Measurements from ENCODE around the gene SZT2.
"Not testable (repeated sequence)": the region's sequence is repeated elsewhere in the genome, so short reads cannot be mapped to it uniquely, and the experiment has no call there.

The SZT2 gene

GRCh38 chr1:43468414-43468813 is 78.7 kb downstream of the SZT2 start:
- no peaks in the 10 kb centered on the region for H4K20me1 ChIP-seq (ENCODE audit: insufficient read depth, low read length)
- ATAC-seq (ENCODE audit: insufficient read depth, low read depth) (no peak), DNase-seq (no peak)
- no peaks in the 10 kb centered on the region for H3K36me3 ChIP-seq (ENCODE audit: insufficient read depth, low read length)
- TF ChIP-seq EZH2 (IDR thresholded peaks at IDR 0.05; ENCODE audit: borderline replicate concordance, low read depth, low read length, severe bottlenecking) (no peak), CTCF (IDR thresholded peaks at IDR 0.05; ENCODE audit: borderline replicate concordance, extremely low read depth, low read length, poor library complexity, severe bottlenecking) (no peak)
- H3K27ac ChIP-seq (ENCODE audit: low read length): no peak overlapping the region
- no peaks in the 10 kb centered on the region for H3K79me2 ChIP-seq (ENCODE audit: insufficient read depth, low read length)
- no peak overlapping the region for H2AFZ ChIP-seq (ENCODE audit: low read depth, low read length)
- no peak overlapping the region for H3K9ac ChIP-seq (ENCODE audit: low read depth, low read length)
- H3K4me1 ChIP-seq (ENCODE audit: insufficient read depth, low read length): 0 out of 2 replicates have a peak, but pooled peaks cover 3% of the 10 kb centered on the region
- no peak overlapping the region for H3K4me2 ChIP-seq (ENCODE audit: insufficient read depth, low read length)
- H3K27me3 ChIP-seq (ENCODE audit: insufficient read depth, low read length, poor library complexity): no peaks in the 10 kb centered on the region
- no peak overlapping the region for H3K4me3 ChIP-seq (ENCODE audit: low read depth in 1 of 2, low read length in 2 of 2)
- H3K9me3 ChIP-seq (ENCODE audit: insufficient read depth, low read length, severe bottlenecking): no peaks in the 10 kb centered on the region

- Histone ChIP-seq H3K4me3 (ENCODE audit: low read depth in 1 of 2, low read length in 2 of 2) (no peak overlapping the region), H3K4me2 (ENCODE audit: insufficient read depth, low read length) (no peak overlapping the region), H4K20me1 (ENCODE audit: insufficient read depth, low read length) (no peaks in the 10 kb centered on the region), H2AFZ (ENCODE audit: low read depth, low read length) (no peak overlapping the region), H3K9me3 (ENCODE audit: insufficient read depth, low read length, severe bottlenecking) (no peaks in the 10 kb centered on the region), H3K27me3 (ENCODE audit: insufficient read depth, low read length, poor library complexity) (peaks cover 6% of the 10 kb centered on the region), H3K36me3 (ENCODE audit: insufficient read depth, low read length) (no peaks in the 10 kb centered on the region), H3K27ac (ENCODE audit: low read length) (no peak overlapping the region), H3K79me2 (ENCODE audit: insufficient read depth, low read length) (no peaks in the 10 kb centered on the region), H3K4me1 (ENCODE audit: insufficient read depth, low read length) (0 out of 2 replicates have a peak, but pooled peaks cover 3% of the 10 kb centered on the region), H3K9ac (ENCODE audit: low read depth, low read length) (no peak overlapping the region)
- TF ChIP-seq EZH2 (IDR thresholded peaks at IDR 0.05; ENCODE audit: borderline replicate concordance, low read depth, low read length, severe bottlenecking) (no peak), CTCF (IDR thresholded peaks at IDR 0.05; ENCODE audit: borderline replicate concordance, extremely low read depth, low read length, poor library complexity, severe bottlenecking) (no peak)
- DNase-seq (no peak), ATAC-seq (ENCODE audit: insufficient read depth, low read depth) (no peak)
These were observed 80.2 kb downstream of the SZT2 start for GRCh38 chr1:43469932-43470331.

GRCh38 chr1:43472087-43472462 is 82.4 kb downstream of the SZT2 start:
- Histone ChIP-seq H3K4me2 (ENCODE audit: insufficient read depth, low read length) (no peak overlapping the region), H3K27me3 (ENCODE audit: insufficient read depth, low read length, poor library complexity) (peaks cover 11% of the 10 kb centered on the region), H3K27ac (ENCODE audit: low read length) (no peak overlapping the region), H2AFZ (ENCODE audit: low read depth, low read length) (no peak overlapping the region), H3K4me3 (ENCODE audit: low read depth in 1 of 2, low read length in 2 of 2) (no peak overlapping the region), H3K4me1 (ENCODE audit: insufficient read depth, low read length) (no peaks in the 10 kb centered on the region), H3K9ac (ENCODE audit: low read depth, low read length) (no peak overlapping the region), H4K20me1 (ENCODE audit: insufficient read depth, low read length) (no peaks in the 10 kb centered on the region), H3K79me2 (ENCODE audit: insufficient read depth, low read length) (no peaks in the 10 kb centered on the region), H3K36me3 (ENCODE audit: insufficient read depth, low read length) (no peaks in the 10 kb centered on the region), H3K9me3 (ENCODE audit: insufficient read depth, low read length, severe bottlenecking) (no peaks in the 10 kb centered on the region)
- TF ChIP-seq CTCF (IDR thresholded peaks at IDR 0.05; ENCODE audit: borderline replicate concordance, extremely low read depth, low read length, poor library complexity, severe bottlenecking): no peak
- TF ChIP-seq EZH2 (IDR thresholded peaks at IDR 0.05; ENCODE audit: borderline replicate concordance, low read depth, low read length, severe bottlenecking): no peak
- ATAC-seq (ENCODE audit: insufficient read depth, low read depth) (no peak), DNase-seq (no peak)

- H4K20me1 ChIP-seq (ENCODE audit: insufficient read depth, low read length); H3K36me3 ChIP-seq (ENCODE audit: insufficient read depth, low read length); H3K27ac ChIP-seq (ENCODE audit: low read length); H3K9ac ChIP-seq (ENCODE audit: low read depth, low read length); H2AFZ ChIP-seq (ENCODE audit: low read depth, low read length); H3K4me1 ChIP-seq (ENCODE audit: insufficient read depth, low read length); H3K9me3 ChIP-seq (ENCODE audit: insufficient read depth, low read length, severe bottlenecking); ATAC-seq (ENCODE audit: insufficient read depth, low read depth); H3K79me2 ChIP-seq (ENCODE audit: insufficient read depth, low read length); H3K4me3 ChIP-seq (ENCODE audit: low read depth in 1 of 2, low read length in 2 of 2); DNase-seq; H3K4me2 ChIP-seq (ENCODE audit: insufficient read depth, low read length): not testable (repeated sequence)
- peaks cover 11% of the 10 kb centered on the region for H3K27me3 ChIP-seq (ENCODE audit: insufficient read depth, low read length, poor library complexity)
These were observed 82.9 kb downstream of the SZT2 start for GRCh38 chr1:43472463-43473151.
